Measurements from ENCODE around the gene IRF2. TPM values are rescaled to one million over a fixed set of nuclear protein-coding genes. Genes with fewer than 3 reads are reported as not detected.

Gene IRF2
- total and polyA plus RNA-seq, 2 of the 8 experiments (the other 6 are each of a cell fraction or from before 2014, with no cell fraction given) = 13.8 to 17.0 TPM

DNA sequence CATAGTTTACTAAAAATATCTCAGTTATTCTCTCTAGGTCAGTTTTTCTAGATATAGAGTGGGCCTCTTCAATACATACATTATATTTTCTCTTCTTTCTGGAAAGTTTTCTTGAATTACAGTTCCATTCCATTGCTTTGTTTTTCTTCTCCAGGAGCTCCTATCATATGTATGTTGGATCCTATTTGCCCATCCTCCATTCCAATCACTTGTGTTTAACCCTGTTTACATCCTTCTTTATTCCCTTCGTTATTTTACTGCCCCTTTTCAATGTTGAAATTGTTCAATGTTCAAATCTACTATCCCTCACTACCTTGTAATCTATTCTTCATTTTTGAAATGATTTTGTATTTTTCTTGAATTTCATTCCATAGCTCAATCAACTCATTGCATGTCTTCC lies 97.4 kb downstream of the IRF2 start (continued):
- TF ChIP-seq POLR2AphosphoS5 (IDR thresholded peaks at IDR 0.05; ENCODE audit: low read depth, low read length) (no peak), SRF (IDR thresholded peaks at IDR 0.05; ENCODE audit: low read depth, low read length) (no peak), SP2 (IDR thresholded peaks at IDR 0.05; ENCODE audit: low read length) (no peak)
- TF ChIP-seq, protein P1, sequence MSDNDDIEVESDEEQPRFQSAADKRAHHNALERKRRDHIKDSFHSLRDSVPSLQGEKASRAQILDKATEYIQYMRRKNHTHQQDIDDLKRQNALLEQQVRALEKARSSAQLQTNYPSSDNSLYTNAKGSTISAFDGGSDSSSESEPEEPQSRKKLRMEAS (IDR thresholded peaks at IDR 0.05) = no peak
